H1 (cell line): ENCODE results near the gene HIVEP3. TPM values are rescaled to one million over a fixed set of nuclear protein-coding genes. Genes with fewer than 3 reads are reported as not detected.

ENCODE experiments used
- CTCF ChIA-PET: fragments of 300-600 bp; sonication (Branson Sonifier 250); formaldehyde crosslinking; loops from one replicate; lab custom pipeline; 2021; ENCODE audit not compliant: partially characterized antibody; lab: Charles Lee
- POLR2A ChIA-PET: fragments of 300-600 bp; sonication (Branson Sonifier 250); formaldehyde crosslinking; loops from one replicate; lab custom pipeline; 2021; ENCODE audit warnings: inconsistent platforms; ENCODE audit not compliant: partially characterized antibody; lab: Charles Lee
- DNase-seq, 2 experiments: peaks; one replicate each; pipeline versions ENCODE4 v3.0.0 to v3.0.0-alpha.2; 2010 to 2022; ENCODE audit warnings: low spot score in 2 of 2, low read depth in 1 of 2, mixed read lengths in 1 of 2
- FAIRE-seq: peaks from 2 replicates; lab custom pipeline; 2011; peaks lifted over from hg19 to GRCh38; lab: Jason Lieb, UNC
- H2AFZ ChIP-seq: 2 replicates; pipeline ENCODE4 v1.8.1; 2012; ENCODE audit warnings: low read length, inconsistent platforms
- H2AK5ac ChIP-seq: 2 replicates; pipeline ENCODE4 v1.6.1; 2013; ENCODE audit warnings: low read depth, low read length
- H2BK120ac ChIP-seq: replicated peaks from 2 replicates; pipeline ENCODE3; 2013; ENCODE audit warnings: low read depth, low read length, inconsistent platforms
- H2BK12ac ChIP-seq: 2 replicates; pipeline ENCODE4 v1.6.1; 2013; ENCODE audit warnings: low read depth, low read length
- H2BK15ac ChIP-seq: 2 replicates; pipeline ENCODE4 v1.6.1; 2013; ENCODE audit warnings: low read length
- H2BK20ac ChIP-seq: 2 replicates; pipeline ENCODE4 v1.6.1; 2013; ENCODE audit warnings: low read length
- H2BK5ac ChIP-seq: 2 replicates; pipeline ENCODE4 v1.6.1; 2013; ENCODE audit warnings: low read depth, low read length
- H3K14ac ChIP-seq: 2 replicates; pipeline ENCODE4 v1.6.1; 2013; ENCODE audit warnings: inconsistent platforms; ENCODE audit not compliant: insufficient read length
- H3K18ac ChIP-seq: 2 replicates; pipeline ENCODE4 v1.6.1; 2013; ENCODE audit warnings: low read length; ENCODE audit errors: extremely low read depth
- H3K23ac ChIP-seq: 2 replicates; pipeline ENCODE4 v1.6.1; 2013; ENCODE audit warnings: inconsistent platforms; ENCODE audit not compliant: insufficient read length
- H3K23me2 ChIP-seq: 2 replicates; pipeline ENCODE4 v1.6.1; 2013; ENCODE audit warnings: low read depth, low read length
- H3K27ac ChIP-seq: 2 replicates; pipeline ENCODE4 v1.6.1; 2011; ENCODE audit warnings: low read depth, low read length, inconsistent platforms
- H3K27me3 ChIP-seq, 4 experiments: replicated peaks in 1 of 4; 1 replicate in 1 of 4; 2 replicates in 3 of 4; pipeline versions ENCODE4 v1.6.1 to v1.8.1; 2011 to 2013; ENCODE audit warnings: low read length in 3 of 4, mild to moderate bottlenecking in 3 of 4, inconsistent platforms in 2 of 4, mixed read lengths in 2 of 4, moderate library complexity in 1 of 4; ENCODE audit not compliant: control insufficient read depth in 3 of 4, insufficient read depth in 3 of 4; ENCODE audit errors: extremely low read depth in 1 of 4
- H3K36me3 ChIP-seq, 4 experiments: 2 replicates each; pipeline versions ENCODE4 v1.6.1 to v1.8.1; 2011 to 2013; ENCODE audit warnings: mild to moderate bottlenecking in 4 of 4, low read length in 3 of 4, moderate library complexity in 2 of 4, control low read depth in 1 of 4, inconsistent platforms in 1 of 4; ENCODE audit not compliant: insufficient read depth in 4 of 4, control insufficient read depth in 2 of 4
- H3K4ac ChIP-seq: replicated peaks from 2 replicates; pipeline ENCODE3; 2013; ENCODE audit warnings: low read length, low read depth, mixed read lengths, inconsistent platforms; ENCODE audit not compliant: insufficient read length
- H3K4me1 ChIP-seq, 4 experiments: replicated peaks in 1 of 4; 1 replicate in 1 of 4; 2 replicates in 3 of 4; pipeline versions ENCODE4 v1.6.1 to v1.8.1; 2011 to 2013; ENCODE audit warnings: low read length in 3 of 4, inconsistent platforms in 2 of 4, mixed read lengths in 1 of 4; ENCODE audit not compliant: insufficient read depth in 4 of 4, control insufficient read depth in 3 of 4
- H3K4me2 ChIP-seq, 2 experiments: 2 replicates each; pipeline versions ENCODE4 v1.6.1 to v1.8.1; 2011 to 2013; ENCODE audit warnings: low read depth in 2 of 2, low read length in 2 of 2, control low read depth in 1 of 2, inconsistent platforms in 1 of 2, mild to moderate bottlenecking in 1 of 2; ENCODE audit not compliant: insufficient read depth in 1 of 2
- H3K4me3 ChIP-seq, 4 experiments: fragments of 200-600, 300-600 bp in 1 of 4; sonication (generic), shearing (Covaris generic), sonication (Bioruptor Twin) in 1 of 4; 2 replicates each; pipeline versions ENCODE4 v1.5.1 to v1.8.1; 2011 to 2016; ENCODE audit warnings: low read length in 4 of 4, low read depth in 3 of 4, control low read depth in 2 of 4, inconsistent platforms in 2 of 4, mild to moderate bottlenecking in 2 of 4, mixed read lengths in 1 of 4, moderate library complexity in 1 of 4; ENCODE audit not compliant: insufficient read depth in 2 of 4; ENCODE audit errors: extremely low read depth in 1 of 4
- H3K56ac ChIP-seq: replicated peaks from 2 replicates; pipeline ENCODE3; 2013; ENCODE audit warnings: low read depth, mild to moderate bottlenecking, mixed read lengths, low read length, inconsistent platforms; ENCODE audit not compliant: insufficient read length
- H3K79me1 ChIP-seq: 2 replicates; pipeline ENCODE4 v1.6.1; 2013; ENCODE audit warnings: low read depth, low read length, control low read depth
- H3K79me2 ChIP-seq, 2 experiments: 2 replicates each; pipeline versions ENCODE4 v1.6.1 to v1.8.1; 2012 to 2013; ENCODE audit warnings: low read length in 2 of 2, mild to moderate bottlenecking in 2 of 2, inconsistent platforms in 1 of 2; ENCODE audit not compliant: insufficient read depth in 2 of 2, control insufficient read depth in 1 of 2
- H3K9ac ChIP-seq, 4 experiments: replicated peaks in 1 of 4; 1 replicate in 1 of 4; 2 replicates in 3 of 4; pipeline versions ENCODE4 v1.6.1 to v1.8.1; 2011 to 2013; ENCODE audit warnings: low read depth in 3 of 4, low read length in 3 of 4, control low read depth in 2 of 4, mild to moderate bottlenecking in 2 of 4, moderate library complexity in 2 of 4, inconsistent platforms in 1 of 4; ENCODE audit errors: extremely low read depth in 1 of 4
- H3K9me3 ChIP-seq, 2 experiments: 2 replicates each; pipeline versions ENCODE4 v1.6.1 to v1.8.1; 2012 to 2013; ENCODE audit warnings: mild to moderate bottlenecking in 2 of 2, moderate library complexity in 2 of 2, control low read depth in 1 of 2, inconsistent platforms in 1 of 2, low read depth in 1 of 2, low read length in 1 of 2, mixed read lengths in 1 of 2; ENCODE audit not compliant: insufficient read depth in 2 of 2
- H4K20me1 ChIP-seq, 2 experiments: replicated peaks in 1 of 2; 2 replicates each; pipeline versions ENCODE3 to v1.8.1; 2011 to 2013; ENCODE audit warnings: inconsistent platforms in 2 of 2, low read length in 2 of 2, mild to moderate bottlenecking in 1 of 2; ENCODE audit not compliant: insufficient read depth in 2 of 2, control insufficient read depth in 1 of 2
- H4K5ac ChIP-seq: 2 replicates; pipeline ENCODE4 v1.6.1; 2013; ENCODE audit warnings: low read length, low read depth, mixed read lengths, inconsistent platforms; ENCODE audit not compliant: insufficient read length
- H4K8ac ChIP-seq: 2 replicates; pipeline ENCODE4 v1.8.0; 2013; ENCODE audit warnings: mild to moderate bottlenecking, moderate library complexity, low read length, inconsistent platforms; ENCODE audit not compliant: insufficient read depth; ENCODE audit errors: extremely low read depth
- H4K91ac ChIP-seq: replicated peaks from 2 replicates; pipeline ENCODE3; 2013; ENCODE audit warnings: low read length, mixed read lengths, inconsistent platforms; ENCODE audit not compliant: insufficient read length
- CBX5 ChIP-seq: fragments of 300-800, 300-1000 bp; sonication (generic); IDR thresholded peaks from 2 replicates; pipeline ENCODE4 v1.7.1; 2016; ENCODE audit warnings: antibody characterized with exemption, low read length, low read depth
- HDAC2 ChIP-seq, 2 experiments: fragments of 300-600 bp in 1 of 2; sonication (generic) in 1 of 2; IDR thresholded peaks; 2 replicates each; pipeline ENCODE4 v1.6.1; 2011 to 2012; ENCODE audit warnings: low read depth in 2 of 2, low read length in 2 of 2, mild to moderate bottlenecking in 2 of 2, moderate library complexity in 2 of 2, borderline replicate concordance in 1 of 2, inconsistent platforms in 1 of 2
- JUN ChIP-seq: IDR thresholded peaks from 2 replicates; pipeline ENCODE4 v1.6.1; 2011; ENCODE audit warnings: low read depth, mild to moderate bottlenecking, improper control_type of control experiment, low read length
- POU5F1 ChIP-seq: IDR thresholded peaks from 2 replicates; pipeline ENCODE4 v1.6.1; 2011; ENCODE audit warnings: low read depth, mild to moderate bottlenecking, low read length, moderate library complexity
- RBBP5 ChIP-seq: IDR thresholded peaks from 2 replicates; pipeline ENCODE4 v1.7.1; 2012; ENCODE audit warnings: low read depth, mild to moderate bottlenecking, inconsistent platforms, low read length, moderate library complexity, borderline replicate concordance
- SIN3A ChIP-seq, 2 experiments: IDR thresholded peaks in 1 of 2; conservative IDR thresholded peaks in 1 of 2; 2 replicates each; pipeline ENCODE4 v1.6.1; 2011 to 2012; ENCODE audit warnings: low read length in 2 of 2, improper control_type of control experiment in 1 of 2, low read depth in 1 of 2, mild to moderate bottlenecking in 1 of 2
- SP1 ChIP-seq: IDR thresholded peaks from 2 replicates; pipeline ENCODE4 v1.6.1; 2011; ENCODE audit warnings: low read depth, low read length
- TAF1 ChIP-seq: IDR thresholded peaks from 2 replicates; pipeline ENCODE4 v1.6.1; 2011; ENCODE audit warnings: mild to moderate bottlenecking, low read depth, low read length
- TCF12 ChIP-seq: IDR thresholded peaks from 2 replicates; pipeline ENCODE4 v1.6.1; 2011; ENCODE audit warnings: low read depth, mild to moderate bottlenecking, low read length
- TEAD4 ChIP-seq: IDR thresholded peaks from 2 replicates; pipeline ENCODE4 v1.6.1; 2012; ENCODE audit warnings: low read depth, low read length, inconsistent platforms, mixed read lengths
- YY1 ChIP-seq: IDR thresholded peaks from 2 replicates; pipeline ENCODE4 v1.6.1; 2011; ENCODE audit warnings: low read depth, mild to moderate bottlenecking, low read length
- WGBS, 2 experiments: shearing (Covaris generic) in 1 of 2; methylation state at CpG; one replicate each; pipeline versions ENCODE4 v1.1.6 to v1.1.7; 2013 to 2015; ENCODE audit warnings: low lambda C conversion rate in 2 of 2, mixed read lengths in 2 of 2, inconsistent platforms in 1 of 2, low coverage in 1 of 2, missing lambda C conversion rate in 1 of 2; ENCODE audit not compliant: insufficient replicate concordance in 2 of 2, insufficient coverage in 1 of 2, insufficient read length in 1 of 2; ENCODE audit errors: extremely low coverage in 1 of 2, missing lambda C conversion rate in 1 of 2; 5-methylcytosine and 5-hydroxymethylcytosine counted together
- polyA plus RNA-seq, 7 experiments: library from polyadenylated mRNA; depleted of rRNA in 3 of 7; stranded (reverse) in 5 of 7; unstranded in 2 of 7; fragments of >200 nt in 5 of 7; fragments of 200-250 nt in 2 of 7; gene quantifications; 1 replicate in 5 of 7; 2 replicates in 1 of 7; 4 replicates in 1 of 7; pipeline versions ENCODE4 v1.2.1 to v1.2.3, GENCODE V29; 2011 to 2013; ENCODE audit warnings: missing spikeins in 2 of 7, mixed read lengths in 2 of 7
- total RNA-seq: library from RNA; stranded (reverse); fragmentation: NEBNext Ultra II Directional; extraction: Animal tissue kit (Norgen Biotek cat#: 25700); gene quantifications from 2 replicates; pipeline ENCODE4 v1.2.1, GENCODE V29; 2021

The HIVEP3 gene
- total and polyA plus RNA-seq, 2 of the 8 experiments (the other 6 are each of a cell fraction or from before 2014, with no cell fraction given), result 0.24 to 0.69 TPM

GRCh38 chr1:41860771-41861170 lies 58.0 kb downstream of the HIVEP3 start:
- FAIRE-seq (no peak), DNase-seq (no peak)
- Histone ChIP-seq H2BK5ac (no peak overlapping the region), H3K18ac (no peak overlapping the region), H2BK20ac (no peak overlapping the region), H3K14ac (no peak overlapping the region), H2BK15ac (no peak overlapping the region), H3K9me3 (no peaks in the 10 kb centered on the region), H2BK120ac (no peak overlapping the region), H4K91ac (no peak overlapping the region), H3K36me3 (no peaks in the 10 kb centered on the region), H3K4me1 (peaks cover 3 to 12% (median 7%) of the 10 kb centered on the region in 4 experiments), H3K4ac (no peak overlapping the region), H2AK5ac (no peak overlapping the region), H3K4me3 (no peak overlapping the region), H4K20me1 (no peaks in the 10 kb centered on the region), H3K23ac (no peak overlapping the region), H3K79me2 (no peaks in the 10 kb centered on the region; a peak in 1 of 4 replicates), H3K79me1 (no peaks in the 10 kb centered on the region), H2AFZ (no peak overlapping the region), H4K8ac (no peak overlapping the region), H3K9ac (no peak overlapping the region), H3K27me3 (no peaks in the 10 kb centered on the region; a peak in 1 of 7 replicates), H3K4me2 (no peak overlapping the region), H4K5ac (no peak overlapping the region), H3K23me2 (no peaks in the 10 kb centered on the region), H2BK12ac (no peak overlapping the region), H3K27ac (no peak overlapping the region), H3K56ac (no peak overlapping the region)
- ChIA-PET CTCF (interaction anchor here (1.0 to 2.6 kb wide), 4 partner anchors 11 to 31 kb away, joined by 3 to 8 read pairs (median 3); no protein-coding TSS in a partner anchor), POLR2A (no interaction called here)
- 91% methylated on average over 8 of the region's 8 CpGs; no CpG with 5 or more reads in 1 of the 2 experiments for WGBS, 2 experiments
- no peak for TF ChIP-seq CBX5
- no peak for TF ChIP-seq SP1
- TF ChIP-seq TEAD4, result no peak
- no peak for TF ChIP-seq YY1
- no peak for TF ChIP-seq POU5F1
- TF ChIP-seq HDAC2 (IDR thresholded peaks at IDR 0.05; ENCODE audit: borderline replicate concordance in 1 of 2, low read depth in 2 of 2, low read length in 2 of 2), result no peak
- no peak for TF ChIP-seq RBBP5
- TF ChIP-seq TCF12, result no peak
- no peak for TF ChIP-seq TAF1
- TF ChIP-seq SIN3A (conservative IDR thresholded peaks at IDR 0.05 in 1 of 2, IDR thresholded peaks at IDR 0.05 in 1 of 2; ENCODE audit: low read depth in 1 of 2, low read length in 2 of 2), result no peak
- TF ChIP-seq JUN, result no peak
